CD4-positive, alpha-beta T cell (primary cell): Measurements from ENCODE around the gene NCF2. TPM values are rescaled to one million over a fixed set of nuclear protein-coding genes. Genes with fewer than 3 reads are reported as not detected.

Source experiments
- ATAC-seq: fragments of 200-7000 bp; cut with Tn5 transposase; one replicate; pipeline ENCODE4 v1.10.0; 2022; ENCODE audit warnings: mild to moderate bottlenecking; ENCODE audit not compliant: poor library complexity
- CTCF ChIA-PET: fragments of 350-600 bp; sonication (Branson Sonifier 250); formaldehyde crosslinking; loops from one replicate; lab custom pipeline; 2021; ENCODE audit warnings: antibody characterized with exemption, inconsistent platforms; lab: Charles Lee
- POLR2A ChIA-PET: fragments of 350-600 bp; sonication (Branson Sonifier 250); formaldehyde crosslinking; loops from one replicate; lab custom pipeline; 2021; ENCODE audit warnings: antibody characterized with exemption, inconsistent platforms; lab: Charles Lee
- DNase-seq, 14 experiments: peaks; one replicate each; pipeline ENCODE4 v3.0.0-alpha.2; 2013 to 2020; ENCODE audit warnings: mixed read lengths in 2 of 14
- H3K27ac ChIP-seq, 2 donors: one replicate each; pipeline versions ENCODE4 v1.5.1 to v1.7.0; 2013; ENCODE audit warnings: low read length in 2 of 2, low read depth in 1 of 2, mild to moderate bottlenecking in 1 of 2
- H3K27me3 ChIP-seq, 2 experiments: 1 replicate in 1 of 2; 2 replicates in 1 of 2; pipeline versions ENCODE4 v1.6.1 to v1.7.0; 2013; ENCODE audit warnings: low read length in 2 of 2, control low read depth in 1 of 2, mild to moderate bottlenecking in 1 of 2, moderate library complexity in 1 of 2; ENCODE audit not compliant: insufficient read depth in 2 of 2, control insufficient read depth in 1 of 2
- H3K36me3 ChIP-seq: one replicate; pipeline ENCODE4 v1.6.1; 2013; ENCODE audit warnings: low read length, control low read depth; ENCODE audit not compliant: insufficient read depth
- H3K4me1 ChIP-seq: one replicate; pipeline ENCODE4 v1.6.1; 2013; ENCODE audit warnings: low read length, control low read depth; ENCODE audit not compliant: insufficient read depth
- H3K4me3 ChIP-seq: one replicate; pipeline ENCODE4 v1.5.1; 2013; ENCODE audit warnings: mild to moderate bottlenecking, low read length, moderate library complexity
- H3K9me3 ChIP-seq, 2 experiments: 1 replicate in 1 of 2; 2 replicates in 1 of 2; pipeline versions ENCODE4 v1.6.1 to v1.7.0; 2013; ENCODE audit warnings: low read length in 2 of 2, mild to moderate bottlenecking in 2 of 2, control low read depth in 1 of 2, moderate library complexity in 1 of 2; ENCODE audit not compliant: control insufficient read depth in 1 of 2, insufficient read depth in 1 of 2
- H3K27ac Mint-ChIP-seq: one replicate; pipeline ENCODE4 v1.8.0; 2020; ENCODE audit warnings: mixed read lengths
- H3K27me3 Mint-ChIP-seq: one replicate; pipeline ENCODE4 v1.8.0; 2021; ENCODE audit warnings: mixed read lengths
- H3K36me3 Mint-ChIP-seq: one replicate; pipeline ENCODE4 v1.8.0; 2021; ENCODE audit warnings: low read depth, mixed read lengths
- H3K4me1 Mint-ChIP-seq: one replicate; pipeline ENCODE4 v1.8.0; 2021; ENCODE audit warnings: low read depth, mixed read lengths
- H3K4me3 Mint-ChIP-seq: one replicate; pipeline ENCODE4 v1.8.0; 2020; ENCODE audit warnings: mild to moderate bottlenecking, mixed read lengths
- H3K9me3 Mint-ChIP-seq: one replicate; pipeline ENCODE4 v1.8.0; 2020; ENCODE audit warnings: mixed read lengths
- intact Hi-C, 2 experiments: fragments of 100-400 bp; cut with DNase I in 1 of 2; cut with micrococcal nuclease in 1 of 2; formaldehyde crosslinking; loops; one replicate each; pipeline versions ENCODE4 v1.15.1 to v1.9.0; 2023 to 2025; cut with DNase I, micrococcal nuclease
- total RNA-seq, 174 experiments: library from RNA in 2 of 174; stranded (reverse) in 2 of 174; gene quantifications; one replicate each; pipeline ENCODE4 v1.2.3 and lab custom pipeline; 2021 to 2026
- TF ChIP-seq, protein P1 (sequence below): fragments of 200-600 bp; IDR thresholded peaks from one replicate; pipeline ENCODE4 v1.8.0; 2022; ENCODE audit warnings: antibody characterized with exemption, mild to moderate bottlenecking

NCF2 gene
- total RNA-seq, 2 experiments from 2014 or later: 2.9 to 3.1 TPM

DNA sequence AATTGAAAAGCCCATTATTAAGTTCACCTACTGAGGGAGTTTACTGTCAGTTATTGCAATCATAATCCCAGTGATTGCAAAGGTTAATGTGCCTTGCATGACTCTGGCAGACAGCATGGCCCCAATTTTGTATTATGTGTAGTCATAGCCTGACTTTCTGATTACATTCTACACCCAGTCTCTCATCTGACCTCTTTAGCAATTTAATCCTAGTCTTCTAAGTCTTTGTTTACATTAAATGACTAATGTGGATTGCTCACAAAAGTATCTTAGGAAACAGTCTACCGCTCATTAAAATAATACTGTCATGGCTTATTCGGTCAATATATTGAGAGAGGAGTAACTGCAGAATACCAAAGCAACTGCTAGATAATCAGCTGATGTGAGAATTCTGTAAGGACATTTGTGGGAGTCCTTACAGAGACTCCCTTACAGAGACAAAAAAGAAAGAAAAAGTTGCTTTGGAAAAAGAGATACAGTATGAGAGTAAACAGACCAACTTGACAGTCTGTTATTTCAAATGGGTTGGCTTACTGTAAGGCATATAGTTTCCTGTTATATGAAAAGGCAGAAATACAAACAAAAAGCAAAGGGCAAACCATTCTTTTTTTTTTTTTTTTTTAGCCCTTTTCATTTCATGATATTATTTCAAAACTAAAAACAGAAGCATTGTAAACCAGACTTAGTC, 75.1 kb downstream of the NCF2 start:
- CTCF ChIA-PET: no interaction called here
- no peaks in the 10 kb centered on the region for H3K27me3 ChIP-seq
- peak overlapping the region; percentile 12 for H3K27ac Mint-ChIP-seq

DNA sequence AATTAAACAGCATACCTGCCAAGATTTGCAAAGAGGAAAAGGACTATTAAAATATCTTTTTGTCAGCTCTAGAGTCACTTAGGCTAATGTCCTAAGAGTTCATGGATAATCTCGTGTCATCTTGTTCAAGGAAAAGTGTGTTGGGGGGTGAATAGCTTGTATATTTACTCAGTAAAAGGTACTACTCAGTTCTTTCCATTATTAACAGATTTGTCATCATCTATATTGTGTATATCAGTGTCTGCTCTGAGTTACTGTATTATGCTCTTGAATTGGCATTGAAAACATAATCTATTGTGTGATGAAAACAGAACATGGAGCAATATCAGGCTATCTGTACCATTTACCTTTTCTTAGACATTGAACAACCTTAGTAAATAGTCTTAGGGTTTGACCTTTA, 76.0 kb downstream of the NCF2 start:
- TF ChIP-seq, protein P1, sequence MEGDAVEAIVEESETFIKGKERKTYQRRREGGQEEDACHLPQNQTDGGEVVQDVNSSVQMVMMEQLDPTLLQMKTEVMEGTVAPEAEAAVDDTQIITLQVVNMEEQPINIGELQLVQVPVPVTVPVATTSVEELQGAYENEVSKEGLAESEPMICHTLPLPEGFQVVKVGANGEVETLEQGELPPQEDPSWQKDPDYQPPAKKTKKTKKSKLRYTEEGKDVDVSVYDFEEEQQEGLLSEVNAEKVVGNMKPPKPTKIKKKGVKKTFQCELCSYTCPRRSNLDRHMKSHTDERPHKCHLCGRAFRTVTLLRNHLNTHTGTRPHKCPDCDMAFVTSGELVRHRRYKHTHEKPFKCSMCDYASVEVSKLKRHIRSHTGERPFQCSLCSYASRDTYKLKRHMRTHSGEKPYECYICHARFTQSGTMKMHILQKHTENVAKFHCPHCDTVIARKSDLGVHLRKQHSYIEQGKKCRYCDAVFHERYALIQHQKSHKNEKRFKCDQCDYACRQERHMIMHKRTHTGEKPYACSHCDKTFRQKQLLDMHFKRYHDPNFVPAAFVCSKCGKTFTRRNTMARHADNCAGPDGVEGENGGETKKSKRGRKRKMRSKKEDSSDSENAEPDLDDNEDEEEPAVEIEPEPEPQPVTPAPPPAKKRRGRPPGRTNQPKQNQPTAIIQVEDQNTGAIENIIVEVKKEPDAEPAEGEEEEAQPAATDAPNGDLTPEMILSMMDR: no peak
- ChIA-PET POLR2A (no interaction called here), CTCF (no interaction called here)
- H3K27ac Mint-ChIP-seq: peak overlapping the region; percentile 12
- Histone ChIP-seq H3K9me3 (no peaks in the 10 kb centered on the region), H3K27ac (no peak overlapping the region), H3K27me3 (no peaks in the 10 kb centered on the region), H3K4me3 (no peak overlapping the region), H3K4me1 (no peaks in the 10 kb centered on the region), H3K36me3 (peaks cover 34% of the 10 kb centered on the region)
- ATAC-seq (no peak), DNase-seq (no peak)
- H3K27me3 Mint-ChIP-seq: no peaks in the 10 kb centered on the region
- intact Hi-C loops: no loop called here
- H3K36me3 Mint-ChIP-seq: peaks cover 70% of the 10 kb centered on the region
- no peak overlapping the region for H3K4me3 Mint-ChIP-seq
- peaks cover 29% of the 10 kb centered on the region for H3K4me1 Mint-ChIP-seq
- no peaks in the 10 kb centered on the region for H3K9me3 Mint-ChIP-seq

More for the DNA sequence above, 75.1 kb downstream of the NCF2 start:
- H3K36me3 ChIP-seq: peaks cover 34% of the 10 kb centered on the region
- TF ChIP-seq, protein P1: no peak
- no peaks in the 10 kb centered on the region for H3K27me3 Mint-ChIP-seq
- H3K36me3 Mint-ChIP-seq: peaks cover 73% of the 10 kb centered on the region
- intact Hi-C loops: loop anchor here in 1 of 2 experiments (5.0 kb wide), 1 partner anchor 38 kb away; no protein-coding TSS in a partner anchor
- no peak overlapping the region for H3K4me3 Mint-ChIP-seq
- H3K9me3 Mint-ChIP-seq: no peaks in the 10 kb centered on the region
- H3K4me1 ChIP-seq: no peaks in the 10 kb centered on the region
- no peak overlapping the region for H3K27ac ChIP-seq
- DNase-seq (no peak), ATAC-seq (no peak)
- H3K4me3 ChIP-seq: no peak overlapping the region
- POLR2A ChIA-PET: no interaction called here
- no peaks in the 10 kb centered on the region for H3K9me3 ChIP-seq
- H3K4me1 Mint-ChIP-seq: peaks cover 24% of the 10 kb centered on the region

DNA sequence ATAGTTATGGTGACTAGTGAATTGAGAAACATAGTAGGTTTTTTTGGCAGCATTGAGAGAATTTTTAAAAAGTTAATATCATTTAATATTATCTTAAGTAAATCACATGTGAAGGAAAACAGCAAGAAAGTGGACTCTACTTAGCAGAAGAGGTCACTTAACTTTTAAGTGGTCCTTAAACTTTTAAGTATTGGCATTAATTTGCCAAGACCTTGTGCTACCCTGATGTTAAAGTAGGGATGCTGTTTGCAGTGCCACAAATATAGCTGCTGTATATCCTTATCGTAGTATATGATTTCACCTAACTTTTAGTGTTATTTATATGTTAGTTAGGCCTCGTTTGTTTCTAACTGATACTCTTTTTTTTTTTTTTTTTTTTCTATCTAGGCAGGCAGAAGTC, 77.8 kb downstream of the NCF2 start:
- Histone ChIP-seq H3K4me1 (no peaks in the 10 kb centered on the region), H3K4me3 (no peak overlapping the region), H3K27me3 (no peaks in the 10 kb centered on the region), H3K27ac (no peak overlapping the region), H3K36me3 (peaks cover 19% of the 10 kb centered on the region), H3K9me3 (no peaks in the 10 kb centered on the region)
- Mint-ChIP-seq H3K27ac (no peak overlapping the region), H3K4me3 (no peak overlapping the region), H3K9me3 (no peaks in the 10 kb centered on the region), H3K4me1 (peaks cover 29% of the 10 kb centered on the region), H3K27me3 (no peaks in the 10 kb centered on the region), H3K36me3 (peaks cover 54% of the 10 kb centered on the region)
- intact Hi-C loops: no loop called here
- DNase-seq (no peak), ATAC-seq (no peak)
- ChIA-PET CTCF (no interaction called here), POLR2A (interaction anchor here (1.0 kb wide), 1 partner anchor 37 kb away, joined by 3 read pairs; no protein-coding TSS in a partner anchor)
- TF ChIP-seq, protein P1: no peak
